Measurements from ENCODE around the gene SMARCA5. TPM values are rescaled to one million over a fixed set of nuclear protein-coding genes. Genes with fewer than 3 reads are reported as not detected.

The SMARCA5 gene
- total and polyA plus RNA-seq, 9 of the 15 experiments (the other 6 are each of a cell fraction or from before 2014, with no cell fraction given), result 21.6 to 57.8 (median 34.6) TPM

DNA sequence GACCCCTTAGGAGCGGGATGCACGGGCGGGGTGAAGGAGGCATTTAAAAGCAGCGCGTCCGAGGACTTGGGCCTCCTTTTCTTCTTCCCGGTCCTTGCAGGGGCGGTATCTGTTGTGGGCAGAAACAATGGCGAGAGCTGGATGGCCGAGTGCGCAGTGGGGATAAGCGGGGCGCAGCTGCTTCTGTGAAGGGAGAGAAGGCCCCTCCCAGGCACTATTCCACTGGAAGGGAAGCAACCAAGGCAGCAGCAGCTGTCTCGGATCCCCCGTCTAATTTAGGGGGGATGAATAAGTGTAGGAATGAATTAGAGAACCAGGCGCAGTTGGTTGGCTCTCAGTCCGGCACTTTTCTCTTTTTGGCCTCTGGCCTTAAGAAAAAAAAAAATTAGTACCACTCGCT, 995 bp downstream of the SMARCA5 start (continued):
- no peak for TF ChIP-seq ARID3A (IDR thresholded peaks at IDR 0.05; ENCODE audit: borderline replicate concordance, low read depth, low read length)
- no peak for TF ChIP-seq TCF15 (CRISPR knock-in tag; IDR thresholded peaks at IDR 0.05)
- TF ChIP-seq CREBBP (IDR thresholded peaks at IDR 0.05; ENCODE audit: low read depth, low read length), result no peak
- no peak for TF ChIP-seq RBM14 (IDR thresholded peaks at IDR 0.05; ENCODE audit: borderline replicate concordance, insufficient read depth, low read depth, low read length)
- TF ChIP-seq NR0B1 (IDR thresholded peaks at IDR 0.05; ENCODE audit: partially characterized antibody), result no peak
- TF ChIP-seq ATF2 (CRISPR knock-in tag; IDR thresholded peaks at IDR 0.05), result no peak
- TF ChIP-seq, protein P1, sequence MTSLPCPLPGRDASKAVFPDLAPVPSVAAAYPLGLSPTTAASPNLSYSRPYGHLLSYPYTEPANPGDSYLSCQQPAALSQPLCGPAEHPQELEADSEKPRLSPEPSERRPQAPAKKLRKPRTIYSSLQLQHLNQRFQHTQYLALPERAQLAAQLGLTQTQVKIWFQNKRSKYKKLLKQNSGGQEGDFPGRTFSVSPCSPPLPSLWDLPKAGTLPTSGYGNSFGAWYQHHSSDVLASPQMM (CRISPR knock-in tag; IDR thresholded peaks at IDR 0.05), result no peak
- no peak for TF ChIP-seq ETV6 (IDR thresholded peaks at IDR 0.05; ENCODE audit: borderline replicate concordance in 1 of 2, low read depth in 2 of 2, low read length in 1 of 2)
- TF ChIP-seq ETV6 (CRISPR knock-in tag; IDR thresholded peaks at IDR 0.05; ENCODE audit: borderline replicate concordance), result no peak
- TF ChIP-seq TOE1 (IDR thresholded peaks at IDR 0.05; ENCODE audit: borderline replicate concordance), result no peak
- TF ChIP-seq TOE1 (CRISPR knock-in tag; IDR thresholded peaks at IDR 0.05; ENCODE audit: borderline replicate concordance, low read depth), result no peak
- no peak for TF ChIP-seq FUS (optimal IDR thresholded peaks at IDR 0.05; ENCODE audit: low read depth, low read length)
- no peak for TF ChIP-seq RBM25 (IDR thresholded peaks at IDR 0.05; ENCODE audit: low read depth, low read length, severe bottlenecking)
- TF ChIP-seq ZNF140 (CRISPR knock-in tag; IDR thresholded peaks at IDR 0.05), result no peak
- no peak for TF ChIP-seq ZNF696 (CRISPR knock-in tag; conservative IDR thresholded peaks at IDR 0.05)
- no peak for TF ChIP-seq YBX1 (IDR thresholded peaks at IDR 0.05)
- TF ChIP-seq PURB (CRISPR knock-in tag; IDR thresholded peaks at IDR 0.05; ENCODE audit: low read depth), result no peak
- no peak for TF ChIP-seq ZNF785 (CRISPR knock-in tag; IDR thresholded peaks at IDR 0.05)
- no peak for TF ChIP-seq GTF2E2 (tag; IDR thresholded peaks at IDR 0.05)
- TF ChIP-seq SAFB (IDR thresholded peaks at IDR 0.05; ENCODE audit: borderline replicate concordance, low read depth, low read length), result no peak
- no peak for TF ChIP-seq CCAR2 (IDR thresholded peaks at IDR 0.05; ENCODE audit: low read depth, low read length)
- no peak for TF ChIP-seq STAT5B (CRISPR knock-in tag; IDR thresholded peaks at IDR 0.05)
- TF ChIP-seq CREM (IDR thresholded peaks at IDR 0.05; ENCODE audit: low read depth), result 0 out of 2 replicates have a peak, but pooled peaks have one; percentile 10
- no peak for TF ChIP-seq RHOXF2B (CRISPR knock-in tag; conservative IDR thresholded peaks at IDR 0.05)
- TF ChIP-seq CAMTA2 (CRISPR knock-in tag; conservative IDR thresholded peaks at IDR 0.05), result no peak
- no peak for TF ChIP-seq SIN3B (IDR thresholded peaks at IDR 0.05; ENCODE audit: low read depth)

Data from K562 (cell line).